OCI-LY7 (cell line): Measurements from ENCODE around the gene CELF4.

Source experiments
- CTCF ChIP-seq: fragments of 200-600 bp; sonication (generic); conservative IDR thresholded peaks from 2 replicates; pipeline ENCODE4 v1.5.1; 2014; ENCODE audit warnings: mild to moderate bottlenecking, antibody characterized with exemption, low read length, moderate library complexity, mixed read lengths
- EZH2phosphoT487 ChIP-seq: fragments of 200-600 bp; sonication (generic); IDR thresholded peaks from 2 replicates; pipeline ENCODE4 v1.6.1; 2018; ENCODE audit warnings: low read depth, borderline replicate concordance, mild to moderate bottlenecking, mixed run types, antibody characterized with exemption, low read length, moderate library complexity, mixed read lengths

GRCh38 chr18:37546272-37546537 is 19.4 kb downstream of the CELF4 start:
- TF ChIP-seq EZH2phosphoT487 = no peak
- TF ChIP-seq CTCF = no peak
